ENCODE results near the gene COX7A1.

DNA sequence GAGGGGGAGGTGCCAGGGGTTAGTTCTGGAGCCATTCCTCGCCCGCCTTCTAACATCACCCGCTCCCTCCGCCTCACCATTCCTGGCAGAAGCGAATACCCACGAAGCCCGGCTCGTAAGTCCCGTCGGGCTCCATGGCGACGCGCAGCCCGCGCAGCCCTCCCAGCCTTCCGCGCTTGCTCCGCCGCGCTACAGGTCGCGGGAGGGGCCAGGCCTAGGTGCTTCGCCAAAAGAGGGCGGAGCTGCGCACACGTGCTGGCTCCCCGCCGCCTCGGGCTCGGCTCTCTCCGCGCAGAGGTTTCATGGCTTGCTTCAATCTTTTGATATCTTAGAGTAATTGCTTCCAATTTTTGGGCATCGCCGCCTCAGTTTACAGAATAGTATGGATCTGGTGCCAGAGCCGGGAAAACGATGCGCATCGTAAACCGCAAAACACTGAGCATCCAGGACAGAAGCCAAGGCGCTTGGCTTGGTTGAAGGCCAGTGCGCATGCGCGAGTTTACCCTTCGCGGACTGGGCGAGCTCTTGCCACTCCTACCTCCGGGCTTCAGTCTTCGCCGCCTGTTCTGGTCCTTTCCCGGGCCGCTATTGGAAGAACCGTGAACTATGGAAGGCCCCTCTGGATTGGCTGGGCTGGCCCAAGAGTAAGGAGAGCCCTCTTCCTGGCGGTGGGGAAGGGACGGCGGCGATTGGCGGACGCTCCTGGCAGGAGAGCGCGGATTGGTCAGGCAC lies 37.4 kb downstream of the COX7A1 start, which contains the start of gene POLR2I:
- TF ChIP-seq CTCF (IDR thresholded peaks at IDR 0.05), result no peak
- no peak for TF ChIP-seq POLR2A (IDR thresholded peaks at IDR 0.05)
- peak; percentile 87 to 95 for TF ChIP-seq POLR2AphosphoS5 (IDR thresholded peaks at IDR 0.05; ENCODE audit: insufficient read depth in 1 of 2, low read depth in 1 of 2)

Data from vagina (tissue), 2 donors.